DND-41 (cell line): ENCODE data around the gene ARL6.

ENCODE experiments used
- EZH2 ChIP-seq: IDR thresholded peaks from 3 replicates; pipeline ENCODE4 v1.6.1; 2012; ENCODE audit warnings: borderline replicate concordance, low read depth, mild to moderate bottlenecking, moderate library complexity, low read length, inconsistent platforms; ENCODE audit not compliant: severe bottlenecking
- TF ChIP-seq, protein P1 (sequence below): IDR thresholded peaks from 2 replicates; pipeline ENCODE4 v1.5.1; 2012; ENCODE audit warnings: borderline replicate concordance, low read length, moderate library complexity, mild to moderate bottlenecking; ENCODE audit not compliant: poor library complexity, severe bottlenecking; ENCODE audit errors: extremely low read depth

DNA sequence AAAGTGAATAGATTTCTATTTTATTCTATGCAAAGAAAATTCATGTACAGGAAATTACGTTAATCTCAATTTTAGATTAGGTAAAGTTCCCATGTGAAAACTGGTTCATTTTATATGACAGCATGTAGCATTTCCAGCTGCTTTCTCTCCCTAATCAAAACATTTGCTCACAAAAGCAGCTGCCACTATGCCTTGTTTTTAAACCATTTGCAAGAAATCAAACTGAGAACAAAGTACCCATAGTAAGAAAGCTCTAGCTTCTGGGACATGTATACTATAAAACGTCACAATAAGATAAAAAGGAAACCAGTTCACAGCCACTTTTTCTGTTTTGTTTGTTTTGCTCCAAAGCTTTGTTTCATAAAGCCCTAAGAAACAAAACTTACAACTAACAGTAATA lies 52.3 kb downstream of the ARL6 start:
- TF ChIP-seq, protein P1, sequence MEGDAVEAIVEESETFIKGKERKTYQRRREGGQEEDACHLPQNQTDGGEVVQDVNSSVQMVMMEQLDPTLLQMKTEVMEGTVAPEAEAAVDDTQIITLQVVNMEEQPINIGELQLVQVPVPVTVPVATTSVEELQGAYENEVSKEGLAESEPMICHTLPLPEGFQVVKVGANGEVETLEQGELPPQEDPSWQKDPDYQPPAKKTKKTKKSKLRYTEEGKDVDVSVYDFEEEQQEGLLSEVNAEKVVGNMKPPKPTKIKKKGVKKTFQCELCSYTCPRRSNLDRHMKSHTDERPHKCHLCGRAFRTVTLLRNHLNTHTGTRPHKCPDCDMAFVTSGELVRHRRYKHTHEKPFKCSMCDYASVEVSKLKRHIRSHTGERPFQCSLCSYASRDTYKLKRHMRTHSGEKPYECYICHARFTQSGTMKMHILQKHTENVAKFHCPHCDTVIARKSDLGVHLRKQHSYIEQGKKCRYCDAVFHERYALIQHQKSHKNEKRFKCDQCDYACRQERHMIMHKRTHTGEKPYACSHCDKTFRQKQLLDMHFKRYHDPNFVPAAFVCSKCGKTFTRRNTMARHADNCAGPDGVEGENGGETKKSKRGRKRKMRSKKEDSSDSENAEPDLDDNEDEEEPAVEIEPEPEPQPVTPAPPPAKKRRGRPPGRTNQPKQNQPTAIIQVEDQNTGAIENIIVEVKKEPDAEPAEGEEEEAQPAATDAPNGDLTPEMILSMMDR: no peak
- TF ChIP-seq EZH2: no peak
